SKM-1 (cell line): ENCODE measurements around the gene EIPR1.
A peak's percentile ranks its signal among the peaks of the same experiment; 100 is the strongest.

Source experiments
- DNase-seq: peaks from one replicate; lab custom pipeline; 2025; ENCODE audit not compliant: unreplicated experiment; lab: John Stamatoyannopoulos, UW

EIPR1 gene

GRCh38 chr2:3377612-3378432 lies at the start of gene EIPR1:
TSS of gene EIPR1 (minus strand) at chr2:3377818. CDS start at chr2:3377689, 129 bp downstream.
- peak; percentile 93 for DNase-seq

- DNase-seq, result no peak
Measured at GRCh38 chr2:3427272-3427671, 49.7 kb upstream of the EIPR1 start.

GRCh38 chr2:3426615-3427014 lies 49.0 kb upstream of the EIPR1 start:
- DNase-seq, result no peak

GRCh38 chr2:3424171-3424795 lies 46.7 kb upstream of the EIPR1 start:
- no peak for DNase-seq

- peak; percentile 4 for DNase-seq
Measured at GRCh38 chr2:3423492-3424170, 46.0 kb upstream of the EIPR1 start.

GRCh38 chr2:3422161-3422779 lies 44.7 kb upstream of the EIPR1 start:
- no peak for DNase-seq

- no peak for DNase-seq
Measured at GRCh38 chr2:3421580-3421979, 44.0 kb upstream of the EIPR1 start.

GRCh38 chr2:3420769-3421397 lies 43.3 kb upstream of the EIPR1 start:
- no peak for DNase-seq

- DNase-seq, result no peak
Measured at GRCh38 chr2:3420076-3420768, 42.6 kb upstream of the EIPR1 start.

- no peak for DNase-seq
Measured at GRCh38 chr2:3418766-3419404, 41.3 kb upstream of the EIPR1 start.

- no peak for DNase-seq
Measured at GRCh38 chr2:3414133-3414860, 36.7 kb upstream of the EIPR1 start.

- DNase-seq, result no peak
Measured at GRCh38 chr2:3413697-3414096, 36.1 kb upstream of the EIPR1 start.

GRCh38 chr2:3411103-3411502 lies 33.5 kb upstream of the EIPR1 start:
- no peak for DNase-seq

GRCh38 chr2:3409627-3410170 lies 32.1 kb upstream of the EIPR1 start:
- DNase-seq, result no peak

GRCh38 chr2:3408781-3409180 lies 31.2 kb upstream of the EIPR1 start:
- no peak for DNase-seq

- no peak for DNase-seq
Measured at GRCh38 chr2:3406501-3406900, 28.9 kb upstream of the EIPR1 start.

- no peak for DNase-seq
Measured at GRCh38 chr2:3405876-3406275, 28.3 kb upstream of the EIPR1 start.

- DNase-seq, result no peak
Measured at GRCh38 chr2:3405307-3405706, 27.7 kb upstream of the EIPR1 start.

- DNase-seq, result no peak
Measured at GRCh38 chr2:3404349-3404894, 26.8 kb upstream of the EIPR1 start.
